Liver (tissue), 3 donors: ENCODE measurements around the gene ARHGEF19.
"Not testable (repeated sequence)": the region's sequence is repeated elsewhere in the genome, so short reads cannot be mapped to it uniquely, and the experiment has no call there.

Experiments used
- EGR1 ChIP-seq, 2 donors: IDR thresholded peaks; 2 replicates each; pipeline ENCODE4 v1.6.1; 2016 to 2018; ENCODE audit warnings: antibody characterized with exemption in 2 of 2, low read depth in 2 of 2
- FOXA2 ChIP-seq: IDR thresholded peaks from 2 replicates; pipeline ENCODE4 v1.6.1; 2016; ENCODE audit warnings: antibody characterized with exemption
- GABPA ChIP-seq, 2 donors: IDR thresholded peaks in 1 of 2; conservative IDR thresholded peaks in 1 of 2; 2 replicates each; pipeline ENCODE4 v1.6.1; 2016; ENCODE audit warnings: antibody characterized with exemption in 2 of 2, mild to moderate bottlenecking in 1 of 2, moderate library complexity in 1 of 2
- HNF4A ChIP-seq, 2 donors: conservative IDR thresholded peaks; 2 replicates each; pipeline ENCODE4 v1.6.1; 2016; ENCODE audit warnings: antibody characterized with exemption in 2 of 2, mild to moderate bottlenecking in 2 of 2
- JUND ChIP-seq, 2 donors: IDR thresholded peaks; 2 replicates each; pipeline ENCODE4 v1.6.1; 2016; ENCODE audit warnings: antibody characterized with exemption in 2 of 2
- RAD21 ChIP-seq, 2 donors: IDR thresholded peaks; 2 replicates each; pipeline ENCODE4 v1.6.1; 2016; ENCODE audit warnings: antibody characterized with exemption in 2 of 2, mild to moderate bottlenecking in 2 of 2
- RXRA ChIP-seq, 2 donors: IDR thresholded peaks; 2 replicates each; pipeline ENCODE4 v1.6.1; 2017 to 2018; ENCODE audit warnings: antibody characterized with exemption in 2 of 2, mild to moderate bottlenecking in 1 of 2
- SP1 ChIP-seq: IDR thresholded peaks from 2 replicates; pipeline ENCODE4 v1.6.1; 2018; ENCODE audit warnings: antibody characterized with exemption, mild to moderate bottlenecking
- TAF1 ChIP-seq: conservative IDR thresholded peaks from 2 replicates; pipeline ENCODE4 v1.6.1; 2016; ENCODE audit warnings: antibody characterized with exemption, mild to moderate bottlenecking
- YY1 ChIP-seq: IDR thresholded peaks from 2 replicates; pipeline ENCODE4 v1.6.1; 2016; ENCODE audit warnings: antibody characterized with exemption, mild to moderate bottlenecking
- TF ChIP-seq, protein P1 (sequence below): fragments of 150-350 bp; IDR thresholded peaks from 2 replicates; pipeline ENCODE4 v1.5.1; 2017; ENCODE audit warnings: improper control_type of control experiment, low read depth, low read length; ENCODE audit not compliant: missing input control
- TF ChIP-seq, protein P2 (sequence below): IDR thresholded peaks from 2 replicates; pipeline ENCODE4 v1.6.1; 2016; ENCODE audit warnings: antibody characterized with exemption
- TF ChIP-seq, protein P3 (sequence below): IDR thresholded peaks from 2 replicates; pipeline ENCODE4 v1.6.1; 2016; ENCODE audit warnings: antibody characterized with exemption
- TF ChIP-seq, protein P4 (sequence below): IDR thresholded peaks from 2 replicates; pipeline ENCODE4 v1.6.1; 2016; ENCODE audit warnings: antibody characterized with exemption, mild to moderate bottlenecking
- donor health status: healthy.
- donor health status: healthy.

DNA sequence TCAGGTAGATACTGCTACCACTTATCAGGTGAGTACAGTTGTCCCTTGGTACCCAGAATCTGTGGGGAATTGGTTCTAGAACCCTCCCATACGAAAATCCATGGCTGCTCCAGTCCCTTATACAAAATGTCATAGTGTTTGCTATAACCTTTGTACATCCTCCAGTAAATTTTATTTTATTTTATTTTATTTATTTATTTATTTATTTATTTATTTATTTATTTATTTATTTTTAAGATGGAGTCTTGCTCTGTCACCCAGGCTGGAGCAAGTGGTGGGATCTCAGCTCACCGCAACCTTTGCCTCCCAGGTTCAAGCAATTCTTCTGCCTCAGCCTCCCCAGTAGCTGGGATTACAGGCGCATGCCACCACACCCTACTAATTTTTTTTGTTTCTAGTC is 1.1 kb upstream of the ARHGEF19 start:
- TF ChIP-seq, protein P1, sequence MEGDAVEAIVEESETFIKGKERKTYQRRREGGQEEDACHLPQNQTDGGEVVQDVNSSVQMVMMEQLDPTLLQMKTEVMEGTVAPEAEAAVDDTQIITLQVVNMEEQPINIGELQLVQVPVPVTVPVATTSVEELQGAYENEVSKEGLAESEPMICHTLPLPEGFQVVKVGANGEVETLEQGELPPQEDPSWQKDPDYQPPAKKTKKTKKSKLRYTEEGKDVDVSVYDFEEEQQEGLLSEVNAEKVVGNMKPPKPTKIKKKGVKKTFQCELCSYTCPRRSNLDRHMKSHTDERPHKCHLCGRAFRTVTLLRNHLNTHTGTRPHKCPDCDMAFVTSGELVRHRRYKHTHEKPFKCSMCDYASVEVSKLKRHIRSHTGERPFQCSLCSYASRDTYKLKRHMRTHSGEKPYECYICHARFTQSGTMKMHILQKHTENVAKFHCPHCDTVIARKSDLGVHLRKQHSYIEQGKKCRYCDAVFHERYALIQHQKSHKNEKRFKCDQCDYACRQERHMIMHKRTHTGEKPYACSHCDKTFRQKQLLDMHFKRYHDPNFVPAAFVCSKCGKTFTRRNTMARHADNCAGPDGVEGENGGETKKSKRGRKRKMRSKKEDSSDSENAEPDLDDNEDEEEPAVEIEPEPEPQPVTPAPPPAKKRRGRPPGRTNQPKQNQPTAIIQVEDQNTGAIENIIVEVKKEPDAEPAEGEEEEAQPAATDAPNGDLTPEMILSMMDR = not testable (repeated sequence)
- TF ChIP-seq, protein P2, sequence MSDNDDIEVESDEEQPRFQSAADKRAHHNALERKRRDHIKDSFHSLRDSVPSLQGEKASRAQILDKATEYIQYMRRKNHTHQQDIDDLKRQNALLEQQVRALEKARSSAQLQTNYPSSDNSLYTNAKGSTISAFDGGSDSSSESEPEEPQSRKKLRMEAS = not testable (repeated sequence)
- TF ChIP-seq RAD21 (IDR thresholded peaks at IDR 0.05); TAF1; EGR1 (IDR thresholded peaks at IDR 0.05; ENCODE audit: low read depth in 2 of 2); SP1; GABPA (IDR thresholded peaks at IDR 0.05 in 1 of 2, conservative IDR thresholded peaks at IDR 0.05 in 1 of 2); YY1; RXRA (IDR thresholded peaks at IDR 0.05); JUND (IDR thresholded peaks at IDR 0.05); HNF4A (conservative IDR thresholded peaks at IDR 0.05); FOXA2: not testable (repeated sequence)
- TF ChIP-seq, protein P3, sequence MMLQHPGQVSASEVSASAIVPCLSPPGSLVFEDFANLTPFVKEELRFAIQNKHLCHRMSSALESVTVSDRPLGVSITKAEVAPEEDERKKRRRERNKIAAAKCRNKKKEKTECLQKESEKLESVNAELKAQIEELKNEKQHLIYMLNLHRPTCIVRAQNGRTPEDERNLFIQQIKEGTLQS = not testable (repeated sequence)
- TF ChIP-seq, protein P4, sequence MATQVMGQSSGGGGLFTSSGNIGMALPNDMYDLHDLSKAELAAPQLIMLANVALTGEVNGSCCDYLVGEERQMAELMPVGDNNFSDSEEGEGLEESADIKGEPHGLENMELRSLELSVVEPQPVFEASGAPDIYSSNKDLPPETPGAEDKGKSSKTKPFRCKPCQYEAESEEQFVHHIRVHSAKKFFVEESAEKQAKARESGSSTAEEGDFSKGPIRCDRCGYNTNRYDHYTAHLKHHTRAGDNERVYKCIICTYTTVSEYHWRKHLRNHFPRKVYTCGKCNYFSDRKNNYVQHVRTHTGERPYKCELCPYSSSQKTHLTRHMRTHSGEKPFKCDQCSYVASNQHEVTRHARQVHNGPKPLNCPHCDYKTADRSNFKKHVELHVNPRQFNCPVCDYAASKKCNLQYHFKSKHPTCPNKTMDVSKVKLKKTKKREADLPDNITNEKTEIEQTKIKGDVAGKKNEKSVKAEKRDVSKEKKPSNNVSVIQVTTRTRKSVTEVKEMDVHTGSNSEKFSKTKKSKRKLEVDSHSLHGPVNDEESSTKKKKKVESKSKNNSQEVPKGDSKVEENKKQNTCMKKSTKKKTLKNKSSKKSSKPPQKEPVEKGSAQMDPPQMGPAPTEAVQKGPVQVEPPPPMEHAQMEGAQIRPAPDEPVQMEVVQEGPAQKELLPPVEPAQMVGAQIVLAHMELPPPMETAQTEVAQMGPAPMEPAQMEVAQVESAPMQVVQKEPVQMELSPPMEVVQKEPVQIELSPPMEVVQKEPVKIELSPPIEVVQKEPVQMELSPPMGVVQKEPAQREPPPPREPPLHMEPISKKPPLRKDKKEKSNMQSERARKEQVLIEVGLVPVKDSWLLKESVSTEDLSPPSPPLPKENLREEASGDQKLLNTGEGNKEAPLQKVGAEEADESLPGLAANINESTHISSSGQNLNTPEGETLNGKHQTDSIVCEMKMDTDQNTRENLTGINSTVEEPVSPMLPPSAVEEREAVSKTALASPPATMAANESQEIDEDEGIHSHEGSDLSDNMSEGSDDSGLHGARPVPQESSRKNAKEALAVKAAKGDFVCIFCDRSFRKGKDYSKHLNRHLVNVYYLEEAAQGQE = not testable (repeated sequence)
